Measurements from ENCODE around the gene REEP1. TPM values are rescaled to one million over a fixed set of nuclear protein-coding genes. Genes with fewer than 3 reads are reported as not detected.

The REEP1 gene
- total and polyA plus RNA-seq, 2 of the 4 experiments (the other 2 are of a cell fraction) = under 0.01 to 0.03 TPM

- no peak overlapping the region for H3K27ac ChIP-seq (ENCODE audit: insufficient read depth, low read length)
- no peak for TF ChIP-seq ELK1 (IDR thresholded peaks at IDR 0.05; ENCODE audit: borderline replicate concordance, low read depth, low read length)
- TF ChIP-seq USF2 (IDR thresholded peaks at IDR 0.05; ENCODE audit: low read depth, low read length) = no peak
- no peak for TF ChIP-seq CHD1 (IDR thresholded peaks at IDR 0.05; ENCODE audit: low read depth, low read length)
- no peak for TF ChIP-seq NFE2L2 (IDR thresholded peaks at IDR 0.05; ENCODE audit: low read depth, low read length)
- no peak for TF ChIP-seq RAD21 (IDR thresholded peaks at IDR 0.05; ENCODE audit: low read length)
- no peak for TF ChIP-seq RFX5 (IDR thresholded peaks at IDR 0.05; ENCODE audit: low read depth, low read length)
- TF ChIP-seq MAZ (IDR thresholded peaks at IDR 0.05; ENCODE audit: borderline replicate concordance, low read depth, low read length) = no peak
- TF ChIP-seq FOS (IDR thresholded peaks at IDR 0.05; ENCODE audit: low read depth, low read length) = no peak
- TF ChIP-seq MXI1 (IDR thresholded peaks at IDR 0.05; ENCODE audit: borderline replicate concordance, low read depth, low read length) = no peak
- TF ChIP-seq RCOR1 (IDR thresholded peaks at IDR 0.05; ENCODE audit: insufficient replicate concordance, low read length) = no peak
- TF ChIP-seq CTCF (conservative IDR thresholded peaks at IDR 0.05; ENCODE audit: low read depth, low read length) = no peak
- no peak for TF ChIP-seq BHLHE40 (IDR thresholded peaks at IDR 0.05; ENCODE audit: low read depth, low read length)
- TF ChIP-seq MAFK (IDR thresholded peaks at IDR 0.05; ENCODE audit: low read depth, low read length) = no peak
- no peak overlapping the region for H2AFZ ChIP-seq (replicated peaks; ENCODE audit: low read length, poor library complexity)
- no peak overlapping the region for H4K5ac ChIP-seq (ENCODE audit: low read depth, low read length)
- no peaks in the 10 kb centered on the region for H3K79me1 ChIP-seq (ENCODE audit: low read depth in 1 of 2, low read length in 2 of 2)
- H4K91ac ChIP-seq (ENCODE audit: insufficient read depth, low read depth, low read length) = no peak overlapping the region
- no peak overlapping the region for H3K4me3 ChIP-seq (ENCODE audit: insufficient read depth, low read depth, low read length)
- H2BK120ac ChIP-seq (ENCODE audit: low read depth, low read length) = no peak overlapping the region
- POLR2A ChIA-PET (ENCODE audit: unreplicated experiment) = no interaction called here
- ATAC-seq (ENCODE audit: low read depth) = no peak
- no peak overlapping the region for H3K56ac ChIP-seq (ENCODE audit: extremely low read depth, insufficient read depth, low read length)
- H4K8ac ChIP-seq (ENCODE audit: low read depth in 2 of 2, low read length in 2 of 2) = no peak overlapping the region
- H2BK15ac ChIP-seq (ENCODE audit: low read depth, low read length) = no peak overlapping the region
- no peak overlapping the region for H3K4ac ChIP-seq (ENCODE audit: low read depth, low read length)
- no peaks in the 10 kb centered on the region for H3K36me3 ChIP-seq (ENCODE audit: control insufficient read depth, insufficient read depth, low read length)
- H3K4me1 ChIP-seq (ENCODE audit: control insufficient read depth, insufficient read depth, low read length) = no peaks in the 10 kb centered on the region
- dilution Hi-C loops (cut with HindIII; ENCODE audit: low sequenced_read_pairs, unreplicated experiment) = no loop called here
- peaks cover 29% of the 10 kb centered on the region for H3K27me3 ChIP-seq (ENCODE audit: control insufficient read depth, insufficient read depth, low read length)
- no peak overlapping the region for H3K14ac ChIP-seq (replicated peaks; ENCODE audit: low read depth, low read length)
- WGBS, 2 experiments (ENCODE audit: extremely low coverage in 2 of 2, insufficient read length in 1 of 2) = no CpG with 5 or more reads among the region's 2 CpGs
- in situ Hi-C loops (cut with MboI; ENCODE audit: low sequenced_read_pairs) = no loop called here
- no peaks in the 10 kb centered on the region for H4K20me1 ChIP-seq (ENCODE audit: insufficient read depth, low read length)
- H3K9me1 ChIP-seq (ENCODE audit: insufficient read depth, low read length) = no peaks in the 10 kb centered on the region
- no TSS peak for BruUV-seq (replicated peaks)
- no peak for DNase-seq
- H2AK5ac ChIP-seq (ENCODE audit: low read depth, low read length) = no peak overlapping the region
- no peak overlapping the region for H2BK20ac ChIP-seq (ENCODE audit: low read depth, low read length)
- no peak overlapping the region for H3K23ac ChIP-seq (ENCODE audit: low read depth, low read length)
- CTCF ChIA-PET = no interaction called here
- H2BK5ac ChIP-seq (ENCODE audit: low read depth, low read length, poor library complexity, severe bottlenecking) = no peak overlapping the region
- H3K18ac ChIP-seq (ENCODE audit: low read depth, low read length) = no peak overlapping the region
- H2AK9ac ChIP-seq (replicated peaks; ENCODE audit: low read depth, low read length, poor library complexity) = no peak overlapping the region
- intact Hi-C loops (cut with micrococcal nuclease) = no loop called here
- no peak overlapping the region for H3K9ac ChIP-seq (ENCODE audit: low read depth, low read length)
- H3K4me2 ChIP-seq (ENCODE audit: low read depth, low read length) = no peak overlapping the region
- H3K9me3 ChIP-seq (ENCODE audit: control insufficient read depth, insufficient read depth, low read length) = no peaks in the 10 kb centered on the region
Measured at GRCh38 chr2:86313341-86313740, 24.1 kb downstream of the REEP1 start.

Data from IMR-90 (cell line).